Epidermal melanocyte (primary cell): ENCODE results near the gene NF2.
"Not testable (repeated sequence)": the region's sequence is repeated elsewhere in the genome, so short reads cannot be mapped to it uniquely, and the experiment has no call there.

Experiments
- DNase-seq: peaks from one replicate; pipeline ENCODE4 v3.0.0; 2011; ENCODE audit warnings: low spot score; ENCODE audit not compliant: insufficient read length

Gene NF2

DNA sequence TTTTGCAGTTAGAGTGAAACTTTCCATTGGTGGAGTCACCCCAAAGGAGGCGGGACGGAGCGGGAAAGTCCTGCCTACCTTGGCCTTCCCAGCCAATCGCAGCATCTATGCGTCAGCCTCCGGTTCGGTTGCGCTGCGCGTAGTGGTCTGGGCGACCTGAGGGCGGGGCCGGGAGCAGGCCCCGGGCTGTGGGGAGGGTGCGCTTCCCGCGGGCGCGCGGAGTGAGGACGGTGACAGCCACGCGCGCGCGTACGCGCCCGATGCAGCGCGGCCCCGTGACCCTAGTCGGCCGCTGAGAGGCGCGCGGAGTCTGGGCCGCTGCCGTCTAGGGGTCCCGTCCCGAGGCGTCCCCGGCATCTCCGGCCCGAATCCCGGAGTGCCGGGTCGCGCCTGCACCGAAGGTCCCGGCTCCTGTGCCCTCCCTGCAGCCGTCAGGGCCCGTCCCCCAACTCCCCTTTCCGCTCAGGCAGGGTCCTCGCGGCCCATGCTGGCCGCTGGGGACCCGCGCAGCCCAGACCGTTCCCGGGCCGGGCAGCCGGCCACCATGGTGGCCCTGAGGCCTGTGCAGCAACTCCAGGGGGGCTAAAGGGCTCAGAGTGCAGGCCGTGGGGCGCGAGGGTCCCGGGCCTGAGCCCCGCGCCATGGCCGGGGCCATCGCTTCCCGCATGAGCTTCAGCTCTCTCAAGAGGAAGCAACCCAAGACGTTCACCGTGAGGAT lies at the start of gene NF2:
Gene NF2, plus strand, starts transcription at position 276 of the 718 bp plus-strand sequence. Its CDS starts 366 bp downstream, at position 642.
- peak; percentile 98 for DNase-seq

DNA sequence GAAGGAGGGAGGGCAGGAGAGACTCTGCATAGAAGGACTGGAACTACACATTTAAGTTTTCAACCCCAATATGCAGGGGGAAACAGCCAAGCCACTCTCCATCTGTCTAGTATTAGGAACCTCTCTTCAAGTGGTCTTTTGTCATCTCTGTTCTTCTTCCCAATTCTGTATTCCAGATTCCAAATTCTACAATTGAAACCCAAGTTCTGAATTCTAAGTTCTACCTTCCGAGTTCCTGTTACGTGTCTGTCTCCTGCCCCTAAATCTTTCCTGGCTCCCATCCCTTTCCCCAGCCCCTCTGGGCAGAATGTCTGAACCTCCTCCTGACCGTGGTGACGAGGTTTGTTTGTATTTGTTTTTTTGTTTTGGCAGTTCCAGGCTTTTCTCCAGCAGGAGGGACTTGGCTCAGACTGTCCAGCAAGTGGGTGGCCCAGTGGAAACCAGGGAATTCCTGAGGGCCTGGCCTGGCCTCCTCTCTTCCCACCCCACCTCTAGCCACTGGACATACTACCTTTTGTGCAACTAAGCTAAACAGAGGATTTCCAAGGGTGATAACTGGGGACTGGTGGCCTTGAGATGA lies 48.3 kb upstream of the NF2 start:
- DNase-seq, result no peak

DNA sequence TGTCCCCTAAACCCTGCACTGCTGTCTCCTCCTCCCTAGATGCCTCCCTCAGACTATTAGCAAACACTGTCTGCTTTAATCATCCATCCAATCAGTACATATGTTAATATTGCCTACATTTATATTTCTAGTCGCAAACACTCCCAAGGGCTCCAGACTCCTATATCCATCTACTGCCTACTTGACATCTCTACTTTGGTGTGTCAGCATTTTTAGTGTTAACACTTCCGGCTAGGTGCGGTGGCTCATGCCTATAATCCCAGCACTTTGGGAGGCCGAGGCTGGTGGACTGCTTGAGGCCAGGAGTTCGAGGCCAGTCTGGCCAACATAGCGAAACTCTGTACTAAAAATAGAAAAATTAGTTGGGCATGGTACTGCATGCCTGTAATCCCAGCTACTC lies 44.4 kb upstream of the NF2 start:
- no peak for DNase-seq

DNA sequence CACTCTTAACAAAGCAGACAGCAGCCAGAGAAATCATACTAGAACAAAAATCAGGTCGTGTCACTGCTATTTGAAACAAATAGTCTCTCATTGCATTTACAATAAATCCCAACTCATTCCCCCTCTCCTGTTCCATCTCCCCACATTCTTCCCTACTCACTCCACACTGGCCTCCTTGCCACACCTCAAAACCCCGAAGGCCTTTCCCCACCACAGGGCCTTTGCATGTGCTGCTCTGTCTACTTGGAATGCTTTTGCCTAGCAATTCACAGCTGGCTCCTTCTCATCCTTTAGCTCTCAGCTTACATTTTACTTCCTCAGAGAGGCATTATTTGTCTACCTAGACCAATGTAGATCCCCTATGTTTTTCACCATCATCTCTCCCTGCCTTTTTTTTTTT lies 43.6 kb upstream of the NF2 start:
- DNase-seq, result no peak

DNA sequence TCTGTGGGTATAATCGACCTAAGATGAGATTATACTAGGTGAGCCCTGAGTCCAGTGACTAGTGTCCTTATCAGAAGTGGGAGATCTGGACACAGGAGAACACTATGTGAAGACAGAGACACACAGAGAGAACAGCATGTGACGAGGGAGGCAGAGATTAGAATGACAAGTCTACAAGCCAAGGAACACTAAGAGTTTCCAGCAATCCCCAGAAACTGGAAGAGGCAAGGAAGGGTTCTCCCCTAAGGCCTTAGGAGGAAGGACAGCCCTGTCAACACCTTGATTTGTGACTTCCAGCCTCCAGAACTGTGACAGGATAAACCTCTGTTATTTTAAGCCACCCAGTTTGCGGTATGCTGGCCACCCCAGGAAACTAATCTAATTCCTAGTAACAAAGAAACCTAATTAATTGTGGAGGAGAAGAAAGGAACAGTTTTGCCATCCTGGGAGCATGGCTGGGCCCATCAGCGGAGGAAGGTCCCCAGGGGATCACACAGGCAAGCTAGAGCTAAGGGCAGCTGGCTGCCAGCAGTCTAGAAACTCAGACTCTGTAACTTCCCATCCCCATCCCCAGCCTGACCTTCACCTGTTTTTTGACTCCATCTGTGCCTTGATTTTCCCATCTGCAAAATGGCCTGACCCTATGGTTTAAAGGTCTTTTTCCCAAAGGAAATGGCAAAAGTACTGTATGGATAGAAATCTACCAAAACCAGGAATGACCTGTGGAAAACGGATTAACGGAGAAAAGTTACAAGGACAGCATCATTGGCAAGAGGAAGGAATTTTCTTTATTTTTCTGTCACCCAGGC lies 39.6 kb upstream of the NF2 start:
- DNase-seq, result no peak

DNA sequence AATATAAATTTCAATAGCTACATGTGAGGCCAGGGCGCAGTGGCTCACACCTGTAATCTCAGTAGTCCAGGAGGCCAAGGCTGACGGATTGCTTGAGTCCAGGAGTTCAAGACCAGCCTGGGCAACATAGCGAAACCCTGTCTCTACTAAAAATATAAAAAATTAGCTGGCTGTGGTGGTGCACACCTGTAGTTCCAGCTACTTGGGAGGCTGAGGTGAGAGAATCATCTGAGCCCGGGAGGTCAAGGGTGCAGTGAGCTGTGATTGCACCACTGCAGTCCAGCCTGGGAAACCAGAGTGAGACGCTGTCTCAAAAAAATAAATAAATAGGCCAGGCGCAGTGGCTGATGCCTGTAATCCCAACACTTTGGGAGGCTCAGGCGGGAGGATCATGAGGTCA lies 36.9 kb upstream of the NF2 start:
- DNase-seq, result not testable (repeated sequence)

DNA sequence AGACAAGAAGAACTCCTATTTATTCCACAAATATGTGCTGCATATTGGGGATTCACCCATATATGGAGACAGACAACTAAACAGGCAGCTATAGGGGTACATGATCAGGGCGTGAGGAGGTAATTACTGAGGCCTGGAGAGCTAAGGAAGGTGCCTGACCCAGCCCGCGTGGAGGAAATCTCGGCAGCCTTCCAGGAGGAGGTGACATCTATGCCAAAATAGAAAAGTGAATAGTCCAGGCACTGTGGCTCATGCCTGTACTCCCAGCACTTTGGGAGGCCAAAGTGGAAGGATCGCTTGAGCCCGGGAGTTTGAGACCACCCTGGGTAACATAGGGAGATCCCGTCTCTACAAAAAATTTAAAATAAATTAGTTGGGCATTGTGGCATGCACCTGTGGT lies 36.1 kb upstream of the NF2 start:
- no peak for DNase-seq

DNA sequence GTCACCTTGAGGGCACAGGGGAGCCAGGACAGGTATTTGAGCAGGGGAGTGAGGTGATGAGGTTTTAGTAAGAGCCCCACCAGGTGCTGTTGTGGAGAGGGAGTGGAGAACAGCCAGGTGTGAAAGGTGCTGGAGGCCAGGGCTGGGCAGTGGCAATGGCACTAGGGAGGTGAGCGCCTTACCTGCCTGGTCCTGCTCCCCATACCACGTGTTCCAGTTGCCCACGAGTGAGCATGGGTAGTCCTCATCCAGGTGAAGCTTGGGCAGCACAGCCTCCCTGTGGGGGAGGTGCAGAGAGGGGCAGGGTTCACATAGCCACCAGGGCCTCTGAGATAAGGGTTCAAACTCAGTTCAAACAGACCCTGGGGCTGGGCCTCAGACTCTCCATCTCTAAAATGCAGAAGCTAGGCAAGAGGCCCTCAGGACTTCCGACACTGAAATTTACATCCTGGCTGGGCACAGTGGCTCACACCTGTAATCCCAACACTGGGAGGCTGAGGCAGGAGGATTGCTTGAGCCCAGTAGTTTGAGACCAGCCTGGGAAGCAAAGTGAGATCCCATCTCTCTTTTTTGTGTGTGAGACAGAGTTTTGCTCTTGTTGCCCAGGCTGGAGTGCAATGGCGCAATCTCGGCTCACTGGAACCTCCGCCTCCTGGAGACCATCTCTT lies 34.3 kb upstream of the NF2 start:
- no peak for DNase-seq

DNA sequence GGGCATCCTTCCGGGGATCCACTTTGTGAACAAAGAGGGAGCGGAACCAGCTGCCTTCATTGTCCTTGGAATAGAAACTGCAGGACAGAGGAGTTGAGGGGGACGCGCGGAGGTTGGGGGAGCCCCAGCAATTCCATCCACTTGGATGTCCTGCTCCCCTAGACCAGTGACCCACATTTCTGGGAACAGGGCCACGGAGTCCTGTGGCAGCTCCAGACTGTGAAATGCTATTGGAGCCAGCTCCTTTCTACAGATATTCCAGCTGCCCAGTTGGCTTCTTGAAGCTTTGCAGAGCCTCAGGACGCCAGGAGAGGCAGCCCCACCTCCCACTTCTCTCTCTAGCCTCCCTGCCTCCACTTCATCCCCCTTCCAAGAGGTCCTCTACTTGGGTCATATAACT lies 33.0 kb upstream of the NF2 start:
- DNase-seq, result no peak

DNA sequence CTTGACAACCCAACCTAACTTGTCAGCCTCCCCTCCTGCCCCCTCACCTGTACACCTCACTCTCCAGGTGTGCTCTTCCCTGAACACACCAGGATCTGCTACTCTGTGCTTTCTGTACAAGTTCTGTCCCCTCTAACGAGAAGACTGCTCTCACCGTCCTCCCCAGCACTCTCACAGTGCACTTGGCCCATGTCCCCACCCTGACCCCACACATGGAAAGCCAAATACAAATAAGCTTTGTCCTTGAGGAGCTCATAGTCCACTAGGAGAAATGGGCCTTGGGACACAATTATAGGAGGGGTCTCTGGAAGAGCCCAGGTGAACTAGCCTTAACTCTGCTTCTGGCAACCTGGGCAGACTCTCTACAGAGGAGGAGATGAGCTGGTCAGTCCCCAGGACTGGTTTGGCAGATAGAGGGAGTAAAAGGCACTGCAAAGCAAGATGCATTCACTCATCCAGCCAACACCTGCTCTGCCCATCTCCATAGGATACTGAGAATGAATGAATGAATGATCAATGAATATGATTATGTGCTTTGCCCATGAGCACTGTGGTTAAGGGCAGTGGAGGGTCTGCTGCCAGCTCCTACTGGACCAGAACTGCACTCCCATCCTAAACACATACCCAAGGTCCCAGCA lies 32.4 kb upstream of the NF2 start:
- no peak for DNase-seq

DNA sequence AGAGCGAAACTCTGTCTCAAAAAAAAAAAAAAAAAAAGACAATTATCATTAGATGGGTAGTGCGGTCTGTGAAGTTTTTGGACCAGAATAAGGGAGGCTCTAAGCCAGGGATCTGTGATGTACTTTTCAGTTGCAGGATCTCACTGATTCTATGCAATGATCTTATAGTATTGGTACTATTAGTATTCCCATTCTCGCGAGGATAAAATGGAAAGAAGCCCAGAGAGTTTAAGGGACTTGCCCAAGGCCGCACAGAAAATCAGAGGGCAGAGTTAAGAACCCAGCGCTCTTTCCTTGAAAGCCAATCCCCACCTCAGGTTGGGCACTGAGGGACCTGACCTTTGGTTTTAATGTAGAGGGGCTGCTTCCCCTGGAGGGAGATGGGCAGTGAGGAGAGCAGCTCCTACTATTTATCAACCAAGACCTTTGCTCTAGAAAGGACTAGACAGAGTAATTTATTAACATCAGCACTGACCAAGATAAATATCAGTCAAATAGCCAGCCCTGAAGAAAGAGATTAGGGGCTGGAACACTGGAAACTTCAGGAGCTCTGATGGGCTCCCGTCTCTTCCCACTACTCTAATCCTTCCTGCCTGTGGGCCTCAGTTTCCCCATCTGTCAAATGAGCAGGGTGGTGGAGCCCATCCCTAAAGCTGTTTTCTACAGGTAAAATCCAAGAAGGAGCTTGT lies 28.5 kb upstream of the NF2 start:
- DNase-seq, result no peak

DNA sequence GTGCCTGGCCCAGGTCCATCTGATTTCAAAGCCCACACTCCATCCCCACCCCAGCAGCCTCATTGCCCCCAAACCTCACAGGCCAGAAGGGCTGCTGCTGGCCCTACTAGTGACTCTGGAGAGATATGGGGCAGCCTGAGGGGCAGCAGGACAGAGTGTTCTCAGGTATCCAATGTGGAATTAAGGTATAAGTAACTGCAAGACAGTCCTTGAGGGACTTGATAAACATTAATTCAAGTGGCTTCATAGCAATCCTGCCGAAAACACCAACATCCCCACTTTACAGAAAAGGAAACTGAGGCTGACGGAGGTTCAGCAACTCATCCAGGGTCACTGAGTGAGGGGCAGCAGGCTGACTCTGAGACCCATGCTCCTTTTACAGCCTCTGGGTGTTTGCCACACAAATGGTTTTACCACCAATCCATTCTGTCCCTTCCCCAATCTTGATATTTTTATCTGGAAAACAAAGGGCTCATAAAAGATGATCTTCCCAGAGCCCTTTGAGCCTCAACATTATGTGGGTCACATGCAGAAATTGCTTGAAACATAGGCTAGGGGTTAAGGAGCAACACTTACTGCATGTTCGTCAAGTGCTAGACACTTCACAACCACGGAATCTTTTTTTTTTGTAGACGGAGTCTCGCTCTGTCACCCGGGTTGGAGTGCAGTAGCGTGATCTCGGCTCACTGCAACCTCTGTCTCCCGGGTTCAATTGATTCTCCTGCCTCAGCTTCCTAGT lies 24.8 kb upstream of the NF2 start:
- no peak for DNase-seq

DNA sequence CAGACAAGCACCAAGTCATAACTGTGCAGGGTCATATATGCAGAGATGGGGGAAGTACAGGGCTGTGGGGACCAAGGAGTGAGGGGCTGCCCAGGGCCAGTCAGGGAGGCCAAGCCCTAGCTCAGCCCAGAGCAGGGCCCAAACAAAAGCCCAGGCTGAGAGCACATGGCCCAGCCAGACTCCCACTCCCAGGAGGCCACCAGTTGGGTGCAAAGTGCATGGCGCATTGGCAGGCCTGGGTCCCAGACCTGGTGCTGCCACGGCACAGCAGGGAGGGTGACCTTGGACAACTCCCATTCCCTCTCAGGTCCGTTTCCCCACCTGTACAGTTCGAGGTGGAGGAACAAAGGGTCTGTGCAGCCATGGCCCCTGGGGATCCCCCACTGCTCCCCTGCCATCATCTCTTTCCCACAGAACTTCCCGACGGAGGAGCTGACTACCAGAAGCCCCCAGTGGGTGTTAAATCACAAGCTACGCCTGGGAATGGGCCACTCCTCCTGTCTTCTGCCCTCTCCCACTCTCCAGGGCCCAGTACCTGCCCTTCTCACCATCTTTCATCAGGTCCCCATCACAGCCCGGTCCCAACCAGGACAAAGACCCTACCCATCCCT lies 23.1 kb upstream of the NF2 start:
- DNase-seq, result no peak

DNA sequence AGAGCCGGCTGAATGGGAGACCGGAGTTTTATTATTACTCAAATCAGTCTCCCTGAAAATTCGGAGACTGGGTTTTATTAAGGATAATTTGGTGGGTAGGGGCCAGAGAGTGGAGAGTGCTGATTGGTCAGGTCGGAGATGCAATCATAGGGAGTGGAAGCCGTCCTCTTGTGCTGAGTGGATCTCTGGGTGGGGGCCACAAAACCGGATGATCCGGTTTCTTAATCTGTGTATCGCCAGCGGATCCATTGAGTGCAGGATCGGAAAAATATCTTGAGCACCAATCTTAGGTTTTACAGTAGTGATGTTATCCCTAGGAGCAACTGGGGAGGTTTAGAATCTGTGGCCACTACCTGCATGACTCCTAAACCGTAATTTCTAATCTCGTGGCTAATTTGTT lies 21.6 kb upstream of the NF2 start:
- no peak for DNase-seq

DNA sequence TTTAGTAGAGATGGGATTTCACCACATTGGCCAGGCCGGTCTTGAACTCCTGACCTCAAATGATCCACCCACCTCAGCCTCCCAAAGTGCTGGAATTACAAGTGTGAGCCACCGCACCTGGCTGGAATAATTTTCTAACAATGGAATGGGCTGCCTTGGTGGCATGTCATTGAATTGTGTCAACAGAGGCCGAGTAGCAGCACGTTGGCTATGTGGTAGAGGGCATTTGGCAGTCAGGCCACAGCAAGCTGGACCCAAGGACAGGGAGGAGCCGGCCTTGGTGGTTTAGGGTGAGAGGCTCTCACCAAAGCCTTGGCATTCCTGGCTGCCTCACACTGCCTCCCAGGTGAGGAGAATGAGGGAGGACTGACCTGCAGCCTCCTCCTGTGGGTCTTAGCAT lies 18.5 kb upstream of the NF2 start:
- no peak for DNase-seq

DNA sequence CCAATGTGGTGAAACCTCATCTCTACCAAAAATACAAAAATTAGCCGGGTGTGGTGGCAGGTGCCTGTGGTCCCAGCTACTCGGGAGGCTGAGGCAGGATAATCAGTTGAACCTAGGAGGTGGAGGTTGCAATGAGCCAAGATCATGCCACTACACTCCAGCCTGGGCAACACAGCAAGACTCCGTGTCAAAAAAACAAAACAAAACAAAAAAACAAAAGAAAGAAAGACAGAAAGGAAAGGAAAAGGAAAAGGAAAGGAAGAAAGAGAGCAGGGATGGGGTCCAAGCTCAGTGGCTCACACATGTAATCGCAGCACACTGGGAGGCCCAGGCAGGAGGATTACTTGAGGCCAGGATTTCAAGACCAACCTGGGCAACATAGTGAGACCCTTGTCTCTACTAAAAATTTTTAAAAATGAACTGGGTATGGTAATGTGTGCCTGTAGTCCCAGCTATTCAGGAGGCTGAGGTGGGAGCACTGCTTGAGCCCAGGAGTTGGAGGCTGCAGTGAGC lies 17.2 kb upstream of the NF2 start:
- DNase-seq, result not testable (repeated sequence)

DNA sequence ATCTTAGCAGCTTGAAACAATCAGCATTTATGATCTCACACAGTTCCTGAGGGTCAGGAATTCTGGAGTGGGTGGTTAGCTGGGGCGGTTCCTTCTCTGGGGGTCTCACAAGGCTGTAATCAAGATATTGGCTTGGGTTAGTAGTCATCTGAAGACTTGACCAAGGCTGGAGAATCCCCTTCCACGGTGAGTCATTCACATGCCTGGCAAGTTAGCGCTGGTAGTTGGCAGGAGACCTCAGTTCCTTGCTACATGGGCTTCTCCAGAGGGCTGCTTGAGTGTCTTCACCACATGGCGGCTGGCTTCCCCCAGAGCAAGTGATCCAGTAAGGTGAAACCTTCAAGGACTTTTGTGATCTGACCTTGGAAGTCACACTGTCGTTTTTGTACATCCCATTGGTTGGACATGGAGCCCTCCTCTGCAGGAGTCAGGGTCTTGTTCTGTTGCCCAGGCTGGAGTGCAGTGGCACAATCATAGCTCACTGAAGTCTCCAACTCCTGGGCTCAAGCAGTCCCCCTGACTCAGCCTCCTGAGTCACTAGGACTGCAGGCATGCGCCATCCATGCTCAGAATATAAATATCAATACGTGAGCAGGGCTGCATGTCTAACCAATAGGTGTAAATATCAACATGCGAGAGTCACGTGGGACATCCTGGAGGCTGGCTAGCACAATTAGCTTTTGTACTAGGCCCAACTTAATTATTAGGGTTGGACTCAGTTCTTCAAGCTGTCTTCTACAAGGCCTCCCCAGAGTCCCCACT lies 15.3 kb upstream of the NF2 start:
- DNase-seq, result no peak

DNA sequence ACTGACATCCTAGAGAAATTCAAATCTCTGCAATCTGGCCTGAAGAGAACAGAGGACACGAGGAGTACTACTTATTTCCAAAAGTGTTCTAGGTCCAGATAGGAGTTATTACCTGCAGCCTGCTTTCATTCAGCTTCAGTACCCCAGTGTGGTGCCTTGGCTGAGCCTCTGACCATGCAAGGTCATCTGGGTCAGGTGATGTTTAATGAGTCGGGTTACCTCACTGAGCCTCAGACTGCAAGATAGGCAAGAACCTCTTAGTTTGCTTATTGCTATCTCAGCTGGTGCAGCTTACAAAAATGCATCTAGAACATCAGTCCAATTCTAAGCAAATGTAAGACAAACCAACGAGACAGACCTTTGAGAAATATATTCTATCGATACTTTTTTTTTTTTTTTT lies 9.5 kb upstream of the NF2 start:
- DNase-seq, result no peak

DNA sequence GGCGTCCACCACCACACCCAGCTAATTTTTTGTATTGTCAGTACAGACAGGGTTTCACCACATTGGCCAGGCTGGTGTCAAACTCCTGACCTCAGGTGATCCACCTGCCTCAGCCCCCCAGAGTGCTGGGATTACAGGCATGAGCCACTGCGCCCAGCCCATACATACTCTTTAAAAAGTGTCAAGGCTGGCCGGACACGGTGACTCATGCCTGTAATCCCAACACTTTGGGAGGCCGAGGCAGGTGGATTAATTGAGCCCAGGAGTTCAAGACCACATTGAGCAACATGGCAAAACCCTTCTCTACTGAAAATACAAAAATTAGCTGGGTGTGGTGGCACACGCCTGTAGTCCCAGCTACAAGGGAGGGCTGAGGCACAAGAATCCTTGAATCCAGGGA lies 9.0 kb upstream of the NF2 start:
- not testable (repeated sequence) for DNase-seq
